Activated CD8-positive, alpha-beta memory T cell treated with anti-CD3 and anti-CD28 coated beads, Interleukin-2, amount 50 U/mL, for 24 hours (primary cell): Measurements from ENCODE around the gene SYCP2L.
"Not testable (repeated sequence)": the region's sequence is repeated elsewhere in the genome, so short reads cannot be mapped to it uniquely, and the experiment has no call there.

Experiments
- DNase-seq: peaks from one replicate; pipeline ENCODE4 v3.0.0-alpha.2; 2020; ENCODE audit errors: extremely low read depth

SYCP2L gene

GRCh38 chr6:10886691-10887502 lies at the start of gene SYCP2L:
TSS of gene SYCP2L (plus strand) at chr6:10887052. CDS start at chr6:10887127, 75 bp downstream.
- DNase-seq = no peak

GRCh38 chr6:10837622-10837994 lies 49.2 kb upstream of the SYCP2L start:
- DNase-seq = no peak

GRCh38 chr6:10837995-10838793 lies 48.7 kb upstream of the SYCP2L start, which contains the start of gene MAK:
TSS of gene MAK (minus strand) at chr6:10838539. CDS start at chr6:10830648, 7,891 bp downstream.
- DNase-seq = peak; percentile 54

GRCh38 chr6:10838794-10839333 lies 48.0 kb upstream of the SYCP2L start:
- DNase-seq = no peak

- DNase-seq = no peak
Observed at GRCh38 chr6:10843554-10843953, 43.3 kb upstream of the SYCP2L start.

- no peak for DNase-seq
Observed at GRCh38 chr6:10847684-10848083, 39.2 kb upstream of the SYCP2L start.

GRCh38 chr6:10849901-10850300 lies 37.0 kb upstream of the SYCP2L start:
- no peak for DNase-seq

GRCh38 chr6:10850728-10851127 lies 36.1 kb upstream of the SYCP2L start:
- DNase-seq = no peak

GRCh38 chr6:10852361-10852960 lies 34.4 kb upstream of the SYCP2L start:
- DNase-seq = no peak

- DNase-seq = not testable (repeated sequence)
Observed at GRCh38 chr6:10853849-10854300, 33.0 kb upstream of the SYCP2L start.

- DNase-seq = no peak
Observed at GRCh38 chr6:10854922-10855632, 31.8 kb upstream of the SYCP2L start.

GRCh38 chr6:10857259-10857658 lies 29.6 kb upstream of the SYCP2L start:
- no peak for DNase-seq

GRCh38 chr6:10861086-10861485 lies 25.8 kb upstream of the SYCP2L start:
- DNase-seq = no peak

- no peak for DNase-seq
Observed at GRCh38 chr6:10862361-10862760, 24.5 kb upstream of the SYCP2L start.

- not testable (repeated sequence) for DNase-seq
Observed at GRCh38 chr6:10863031-10863430, 23.8 kb upstream of the SYCP2L start.

GRCh38 chr6:10866709-10867108 lies 20.1 kb upstream of the SYCP2L start:
- DNase-seq = not testable (repeated sequence)

GRCh38 chr6:10867952-10868351 lies 18.9 kb upstream of the SYCP2L start:
- DNase-seq = no peak

GRCh38 chr6:10873374-10873773 lies 13.5 kb upstream of the SYCP2L start:
- DNase-seq = no peak

- DNase-seq = no peak
Observed at GRCh38 chr6:10874207-10874606, 12.6 kb upstream of the SYCP2L start.

- DNase-seq = no peak
Observed at GRCh38 chr6:10875026-10875425, 11.8 kb upstream of the SYCP2L start.

- DNase-seq = no peak
Observed at GRCh38 chr6:10877012-10877411, 9.8 kb upstream of the SYCP2L start.
